Neuronal stem cell (in vitro differentiated cells): ENCODE results near the gene CFAP77. TPM values are rescaled to one million over a fixed set of nuclear protein-coding genes. Genes with fewer than 3 reads are reported as not detected.

Source experiments
- DNase-seq: peaks from one replicate; pipeline ENCODE4 v3.0.0-alpha.2; 2013; ENCODE audit warnings: low spot score
- H2AFZ ChIP-seq: one replicate; pipeline ENCODE4 v1.6.1; 2013; ENCODE audit warnings: mild to moderate bottlenecking, low read length, inconsistent platforms
- H2AK5ac ChIP-seq: 2 replicates; pipeline ENCODE4 v1.6.1; 2013; ENCODE audit warnings: low read depth, mild to moderate bottlenecking, inconsistent platforms, low read length, moderate library complexity, mixed read lengths
- H2BK120ac ChIP-seq: 2 replicates; pipeline ENCODE4 v1.6.1; 2013; ENCODE audit warnings: low read depth, mild to moderate bottlenecking, inconsistent platforms, low read length, moderate library complexity, mixed read lengths
- H2BK12ac ChIP-seq: one replicate; pipeline ENCODE4 v1.6.1; 2013; ENCODE audit warnings: low read length, inconsistent platforms
- H2BK15ac ChIP-seq: 2 replicates; pipeline ENCODE4 v1.6.1; 2013; ENCODE audit warnings: mild to moderate bottlenecking, low read length, inconsistent platforms, mixed read lengths
- H2BK5ac ChIP-seq: one replicate; pipeline ENCODE4 v1.6.1; 2013; ENCODE audit warnings: inconsistent platforms, mild to moderate bottlenecking, low read length, moderate library complexity
- H3K14ac ChIP-seq: one replicate; pipeline ENCODE4 v1.6.1; 2013; ENCODE audit warnings: low read length, inconsistent platforms
- H3K18ac ChIP-seq: 2 replicates; pipeline ENCODE4 v1.6.1; 2013; ENCODE audit warnings: low read length, inconsistent platforms
- H3K23ac ChIP-seq: 2 replicates; pipeline ENCODE4 v1.6.1; 2013; ENCODE audit warnings: low read depth, mild to moderate bottlenecking, mixed read lengths, low read length, inconsistent platforms; ENCODE audit not compliant: poor library complexity
- H3K27ac ChIP-seq: replicated peaks from 3 replicates; pipeline ENCODE4 v1.5.1; 2013; ENCODE audit warnings: low read length, inconsistent platforms
- H3K27me3 ChIP-seq, 3 experiments: 2 replicates each; pipeline ENCODE4 v1.6.1; 2013; ENCODE audit warnings: low read length in 3 of 3, mild to moderate bottlenecking in 2 of 3, inconsistent platforms in 1 of 3, low read depth in 1 of 3, mixed read lengths in 1 of 3, moderate library complexity in 1 of 3; ENCODE audit not compliant: control insufficient read depth in 3 of 3, insufficient read depth in 3 of 3
- H3K36me3 ChIP-seq, 2 donors: replicated peaks in 1 of 2; 2 replicates each; pipeline ENCODE4 v1.6.1; 2013; ENCODE audit warnings: low read length in 2 of 2; ENCODE audit not compliant: control insufficient read depth in 2 of 2, insufficient read depth in 2 of 2
- H3K4ac ChIP-seq: 2 replicates; pipeline ENCODE4 v1.6.1; 2013; ENCODE audit warnings: inconsistent platforms, mild to moderate bottlenecking, low read length, moderate library complexity
- H3K4me1 ChIP-seq, 2 donors: 1 replicate in 1 of 2; 2 replicates in 1 of 2; pipeline ENCODE4 v1.6.1; 2013; ENCODE audit warnings: low read length in 2 of 2, low read depth in 1 of 2; ENCODE audit not compliant: control insufficient read depth in 2 of 2, insufficient read depth in 1 of 2
- H3K4me2 ChIP-seq: one replicate; pipeline ENCODE4 v1.6.1; 2013; ENCODE audit warnings: mild to moderate bottlenecking, low read length, inconsistent platforms; ENCODE audit not compliant: insufficient read depth, poor library complexity, severe bottlenecking
- H3K4me3 ChIP-seq, 2 donors: 2 replicates each; pipeline ENCODE4 v1.5.1; 2013; ENCODE audit warnings: low read length in 2 of 2, mild to moderate bottlenecking in 2 of 2, inconsistent platforms in 1 of 2, moderate library complexity in 1 of 2
- H3K79me1 ChIP-seq: one replicate; pipeline ENCODE4 v1.6.1; 2013; ENCODE audit warnings: low read depth, mild to moderate bottlenecking, inconsistent platforms, low read length, moderate library complexity
- H3K9ac ChIP-seq: one replicate; pipeline ENCODE4 v1.6.1; 2013; ENCODE audit warnings: mild to moderate bottlenecking, low read depth, low read length, inconsistent platforms; ENCODE audit not compliant: poor library complexity
- H3K9me3 ChIP-seq, 2 donors: replicated peaks in 1 of 2; 2 replicates each; pipeline versions ENCODE3 to v1.6.1; 2013; ENCODE audit warnings: low read length in 2 of 2, mild to moderate bottlenecking in 2 of 2, inconsistent platforms in 1 of 2, low read depth in 1 of 2, mixed read lengths in 1 of 2, moderate library complexity in 1 of 2; ENCODE audit not compliant: control insufficient read depth in 2 of 2, insufficient read depth in 1 of 2
- H4K8ac ChIP-seq: one replicate; pipeline ENCODE4 v1.6.1; 2013; ENCODE audit warnings: low read depth, mild to moderate bottlenecking, inconsistent platforms, low read length, moderate library complexity
- H4K91ac ChIP-seq: one replicate; pipeline ENCODE4 v1.6.1; 2013; ENCODE audit warnings: low read length, low read depth, mild to moderate bottlenecking, inconsistent platforms; ENCODE audit not compliant: poor library complexity
- WGBS, 2 donors: extraction: QIAGEN DNeasy Blood & Tissue Kit; methylation state at CpG; one replicate each; pipeline ENCODE4 v1.1.7; 2013; ENCODE audit warnings: missing lambda C conversion rate in 2 of 2, mixed read lengths in 1 of 2; ENCODE audit not compliant: insufficient read length in 2 of 2, insufficient replicate concordance in 1 of 2; ENCODE audit errors: extremely low coverage in 2 of 2; 5-methylcytosine and 5-hydroxymethylcytosine counted together
- small RNA-seq: library from polyadenylated mRNA; stranded (forward); fragments of <200 nt; extraction: miRNeasy Mini kit (QIAGEN cat#:217004); gene quantifications from one replicate; pipeline ENCODE3, GENCODE V24; 2013; ENCODE audit not compliant: insufficient read depth

The CFAP77 gene

DNA sequence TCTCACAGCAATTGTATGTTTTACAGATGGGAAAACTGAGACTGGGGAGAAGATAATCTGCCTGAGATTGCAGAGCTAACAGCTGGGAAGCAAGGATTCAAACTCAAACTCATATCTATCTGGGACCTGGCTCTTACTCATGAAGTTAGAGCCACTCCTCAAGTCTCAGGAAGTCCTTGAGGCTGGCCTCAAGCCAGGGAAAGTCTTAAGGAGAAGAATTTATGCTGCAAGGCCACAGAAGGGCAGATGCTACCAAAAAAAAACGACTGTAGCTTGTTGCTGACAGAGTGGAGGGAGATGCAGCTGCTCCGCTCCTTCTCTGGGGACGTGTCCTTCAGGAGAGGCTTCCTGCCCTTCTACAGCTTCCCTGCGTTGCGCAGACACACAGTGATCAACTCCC lies 212.1 kb downstream of the CFAP77 start:
- no peak overlapping the region for H3K4ac ChIP-seq
- H3K27me3 ChIP-seq, result no peaks in the 10 kb centered on the region
- H3K23ac ChIP-seq, result no peak overlapping the region
- H3K9ac ChIP-seq, result no peak overlapping the region
- no peak overlapping the region for H3K14ac ChIP-seq
- no peak overlapping the region for H2BK12ac ChIP-seq
- H4K91ac ChIP-seq, result no peak overlapping the region
- H2BK120ac ChIP-seq, result no peak overlapping the region
- no peak overlapping the region for H2AFZ ChIP-seq
- no peak for DNase-seq
- peaks cover 8 to 86% of the 10 kb centered on the region in 2 donors for H3K36me3 ChIP-seq
- H3K4me1 ChIP-seq, result peaks cover 0 to 2% of the 10 kb centered on the region in 2 donors
- H2BK5ac ChIP-seq, result no peak overlapping the region
- H3K18ac ChIP-seq, result no peak overlapping the region
- no peak overlapping the region for H3K27ac ChIP-seq
- H3K9me3 ChIP-seq, result no peaks in the 10 kb centered on the region
- H3K4me2 ChIP-seq, result no peak overlapping the region
- no peaks in the 10 kb centered on the region for H3K79me1 ChIP-seq
- H4K8ac ChIP-seq, result no peak overlapping the region
- no peak overlapping the region for H3K4me3 ChIP-seq
- H2BK15ac ChIP-seq, result no peak overlapping the region
- no CpG with 5 or more reads among the region's 5 CpGs for WGBS, 2 donors
- no peak overlapping the region for H2AK5ac ChIP-seq

Small RNA genes lying within 50 kb of the gene (small RNA-seq; reads per million reads assigned to genes)
- gene RNU5D-2P, result not detected
